ENCODE measurements around the gene KLC4. TPM values are rescaled to one million over a fixed set of nuclear protein-coding genes. Genes with fewer than 3 reads are reported as not detected.

The KLC4 gene
- total RNA-seq, 1 donor from 2014 or later = 21.4 TPM

- no peak overlapping the region for H3K9ac ChIP-seq (ENCODE audit: low read depth in 1 of 3, low read length in 3 of 3)
- no peaks in the 10 kb centered on the region for H3K36me3 ChIP-seq (ENCODE audit: control insufficient read depth in 3 of 3, insufficient read depth in 3 of 3, low read length in 3 of 3)
- no peaks in the 10 kb centered on the region for H3K27me3 ChIP-seq (ENCODE audit: control insufficient read depth in 3 of 3, insufficient read depth in 3 of 3, low read length in 3 of 3)
- H3K4me3 ChIP-seq (ENCODE audit: low read length in 3 of 3) = no peak overlapping the region
- no peak overlapping the region for H3K27ac ChIP-seq (ENCODE audit: low read depth, low read length)
- H3K4me1 ChIP-seq (ENCODE audit: control insufficient read depth in 3 of 3, insufficient read depth in 3 of 3, low read length in 3 of 3) = peaks cover 6 to 8% (median 7%) of the 10 kb centered on the region in 3 donors
- H3K9me3 ChIP-seq (ENCODE audit: control insufficient read depth in 3 of 3, low read length in 3 of 3) = no peaks in the 10 kb centered on the region
Measured at GRCh38 chr6:43089874-43090558, 30.6 kb downstream of the KLC4 start.

GRCh38 chr6:43090559-43090956 is 31.1 kb downstream of the KLC4 start:
- Histone ChIP-seq H3K9me3 (ENCODE audit: control insufficient read depth in 3 of 3, low read length in 3 of 3) (no peaks in the 10 kb centered on the region), H3K4me3 (ENCODE audit: low read length in 3 of 3) (no peak overlapping the region), H3K4me1 (ENCODE audit: control insufficient read depth in 3 of 3, insufficient read depth in 3 of 3, low read length in 3 of 3) (peaks cover 6 to 8% (median 7%) of the 10 kb centered on the region in 3 donors), H3K27me3 (ENCODE audit: control insufficient read depth in 3 of 3, insufficient read depth in 3 of 3, low read length in 3 of 3) (no peaks in the 10 kb centered on the region), H3K36me3 (ENCODE audit: control insufficient read depth in 3 of 3, insufficient read depth in 3 of 3, low read length in 3 of 3) (no peaks in the 10 kb centered on the region), H3K27ac (ENCODE audit: low read depth, low read length) (no peak overlapping the region), H3K9ac (ENCODE audit: low read depth in 1 of 3, low read length in 3 of 3) (no peak overlapping the region)

- no peaks in the 10 kb centered on the region for H3K27me3 ChIP-seq (ENCODE audit: control insufficient read depth in 3 of 3, insufficient read depth in 3 of 3, low read length in 3 of 3)
- peaks cover 6 to 8% (median 7%) of the 10 kb centered on the region in 3 donors for H3K4me1 ChIP-seq (ENCODE audit: control insufficient read depth in 3 of 3, insufficient read depth in 3 of 3, low read length in 3 of 3)
- no peaks in the 10 kb centered on the region for H3K9me3 ChIP-seq (ENCODE audit: control insufficient read depth in 3 of 3, low read length in 3 of 3)
- no peak overlapping the region for H3K9ac ChIP-seq (ENCODE audit: low read depth in 1 of 3, low read length in 3 of 3)
- H3K27ac ChIP-seq (ENCODE audit: low read depth, low read length) = no peak overlapping the region
- H3K36me3 ChIP-seq (ENCODE audit: control insufficient read depth in 3 of 3, insufficient read depth in 3 of 3, low read length in 3 of 3) = no peaks in the 10 kb centered on the region
- no peak overlapping the region for H3K4me3 ChIP-seq (ENCODE audit: low read length in 3 of 3)
Measured at GRCh38 chr6:43091020-43091419, 31.6 kb downstream of the KLC4 start.

- no peak overlapping the region for H3K27ac ChIP-seq (ENCODE audit: low read depth, low read length)
- H3K9ac ChIP-seq (ENCODE audit: low read depth in 1 of 3, low read length in 3 of 3) = no peak overlapping the region
- H3K27me3 ChIP-seq (ENCODE audit: control insufficient read depth in 3 of 3, insufficient read depth in 3 of 3, low read length in 3 of 3) = no peaks in the 10 kb centered on the region
- H3K4me3 ChIP-seq (ENCODE audit: low read length in 3 of 3) = no peak overlapping the region
- H3K9me3 ChIP-seq (ENCODE audit: control insufficient read depth in 3 of 3, low read length in 3 of 3) = no peaks in the 10 kb centered on the region
- peaks cover 6 to 8% (median 7%) of the 10 kb centered on the region in 3 donors for H3K4me1 ChIP-seq (ENCODE audit: control insufficient read depth in 3 of 3, insufficient read depth in 3 of 3, low read length in 3 of 3)
- H3K36me3 ChIP-seq (ENCODE audit: control insufficient read depth in 3 of 3, insufficient read depth in 3 of 3, low read length in 3 of 3) = no peaks in the 10 kb centered on the region
Measured at GRCh38 chr6:43091436-43091991, 32.1 kb downstream of the KLC4 start.

GRCh38 chr6:43092635-43093034 is 33.2 kb downstream of the KLC4 start:
- no peak overlapping the region for H3K27ac ChIP-seq (ENCODE audit: low read depth, low read length)
- no peaks in the 10 kb centered on the region for H3K27me3 ChIP-seq (ENCODE audit: control insufficient read depth in 3 of 3, insufficient read depth in 3 of 3, low read length in 3 of 3)
- no peaks in the 10 kb centered on the region for H3K36me3 ChIP-seq (ENCODE audit: control insufficient read depth in 3 of 3, insufficient read depth in 3 of 3, low read length in 3 of 3)
- H3K9me3 ChIP-seq (ENCODE audit: control insufficient read depth in 3 of 3, low read length in 3 of 3) = no peaks in the 10 kb centered on the region
- H3K4me3 ChIP-seq (ENCODE audit: low read length in 3 of 3) = no peak overlapping the region
- H3K4me1 ChIP-seq (ENCODE audit: control insufficient read depth in 3 of 3, insufficient read depth in 3 of 3, low read length in 3 of 3) = peaks cover 6 to 8% (median 7%) of the 10 kb centered on the region in 3 donors
- H3K9ac ChIP-seq (ENCODE audit: low read depth in 1 of 3, low read length in 3 of 3) = no peak overlapping the region

- H3K4me1 ChIP-seq (ENCODE audit: control insufficient read depth in 3 of 3, insufficient read depth in 3 of 3, low read length in 3 of 3) = peaks cover 6 to 8% (median 7%) of the 10 kb centered on the region in 3 donors
- H3K27me3 ChIP-seq (ENCODE audit: control insufficient read depth in 3 of 3, insufficient read depth in 3 of 3, low read length in 3 of 3) = no peaks in the 10 kb centered on the region
- H3K9ac ChIP-seq (ENCODE audit: low read depth in 1 of 3, low read length in 3 of 3) = peak overlapping the region; percentile 16 to 66 (median 28)
- H3K4me3 ChIP-seq (ENCODE audit: low read length in 3 of 3) = peak overlapping the region; percentile 48 to 76 (median 65)
- H3K36me3 ChIP-seq (ENCODE audit: control insufficient read depth in 3 of 3, insufficient read depth in 3 of 3, low read length in 3 of 3) = no peaks in the 10 kb centered on the region
- no peaks in the 10 kb centered on the region for H3K9me3 ChIP-seq (ENCODE audit: control insufficient read depth in 3 of 3, low read length in 3 of 3)
- peak overlapping the region; percentile 39 for H3K27ac ChIP-seq (ENCODE audit: low read depth, low read length)
Measured at GRCh38 chr6:43093436-43094289, 34.2 kb downstream of the KLC4 start.

GRCh38 chr6:43095939-43096338 is 36.5 kb downstream of the KLC4 start:
- Histone ChIP-seq H3K36me3 (ENCODE audit: control insufficient read depth in 3 of 3, insufficient read depth in 3 of 3, low read length in 3 of 3) (no peaks in the 10 kb centered on the region), H3K27ac (ENCODE audit: low read depth, low read length) (no peak overlapping the region), H3K4me3 (ENCODE audit: low read length in 3 of 3) (no peak overlapping the region), H3K4me1 (ENCODE audit: control insufficient read depth in 3 of 3, insufficient read depth in 3 of 3, low read length in 3 of 3) (peaks cover 6 to 8% (median 7%) of the 10 kb centered on the region in 3 donors), H3K9me3 (ENCODE audit: control insufficient read depth in 3 of 3, low read length in 3 of 3) (no peaks in the 10 kb centered on the region), H3K27me3 (ENCODE audit: control insufficient read depth in 3 of 3, insufficient read depth in 3 of 3, low read length in 3 of 3) (peaks cover 0 to 3% (median 0%) of the 10 kb centered on the region in 3 donors), H3K9ac (ENCODE audit: low read depth in 1 of 3, low read length in 3 of 3) (no peak overlapping the region)

GRCh38 chr6:43096451-43097097 is 37.1 kb downstream of the KLC4 start:
- peaks cover 0 to 3% (median 0%) of the 10 kb centered on the region in 3 donors for H3K27me3 ChIP-seq (ENCODE audit: control insufficient read depth in 3 of 3, insufficient read depth in 3 of 3, low read length in 3 of 3)
- no peak overlapping the region for H3K4me3 ChIP-seq (ENCODE audit: low read length in 3 of 3)
- no peaks in the 10 kb centered on the region for H3K9me3 ChIP-seq (ENCODE audit: control insufficient read depth in 3 of 3, low read length in 3 of 3)
- no peaks in the 10 kb centered on the region for H3K36me3 ChIP-seq (ENCODE audit: control insufficient read depth in 3 of 3, insufficient read depth in 3 of 3, low read length in 3 of 3)
- H3K27ac ChIP-seq (ENCODE audit: low read depth, low read length) = no peak overlapping the region
- H3K4me1 ChIP-seq (ENCODE audit: control insufficient read depth in 3 of 3, insufficient read depth in 3 of 3, low read length in 3 of 3) = peaks cover 6 to 8% (median 7%) of the 10 kb centered on the region in 3 donors
- H3K9ac ChIP-seq (ENCODE audit: low read depth in 1 of 3, low read length in 3 of 3) = no peak overlapping the region

GRCh38 chr6:43097098-43097489 is 37.7 kb downstream of the KLC4 start:
- H3K27me3 ChIP-seq (ENCODE audit: control insufficient read depth in 3 of 3, insufficient read depth in 3 of 3, low read length in 3 of 3) = peaks cover 0 to 3% (median 0%) of the 10 kb centered on the region in 3 donors
- H3K36me3 ChIP-seq (ENCODE audit: control insufficient read depth in 3 of 3, insufficient read depth in 3 of 3, low read length in 3 of 3) = no peaks in the 10 kb centered on the region
- H3K27ac ChIP-seq (ENCODE audit: low read depth, low read length) = no peak overlapping the region
- H3K9me3 ChIP-seq (ENCODE audit: control insufficient read depth in 3 of 3, low read length in 3 of 3) = no peaks in the 10 kb centered on the region
- peaks cover 6 to 8% (median 7%) of the 10 kb centered on the region in 3 donors for H3K4me1 ChIP-seq (ENCODE audit: control insufficient read depth in 3 of 3, insufficient read depth in 3 of 3, low read length in 3 of 3)
- H3K9ac ChIP-seq (ENCODE audit: low read depth in 1 of 3, low read length in 3 of 3) = no peak overlapping the region
- no peak overlapping the region for H3K4me3 ChIP-seq (ENCODE audit: low read length in 3 of 3)

All from skeletal muscle tissue (tissue), 4 donors.